Activated naive CD4-positive, alpha-beta T cell treated with anti-CD3 and anti-CD28 coated beads, Interleukin-2, amount 50 U/mL, for 24 hours (primary cell): ENCODE results near the gene CFAP77.

Source experiments
- H3K27ac Mint-ChIP-seq: one replicate; pipeline ENCODE4 v1.8.0; 2021; ENCODE audit warnings: mild to moderate bottlenecking, mixed read lengths
- H3K27me3 Mint-ChIP-seq: one replicate; pipeline ENCODE4 v1.8.0; 2021; ENCODE audit warnings: mixed read lengths
- H3K36me3 Mint-ChIP-seq: one replicate; pipeline ENCODE4 v1.8.0; 2021; ENCODE audit warnings: mixed read lengths
- H3K4me1 Mint-ChIP-seq: one replicate; pipeline ENCODE4 v1.8.0; 2021; ENCODE audit warnings: mixed read lengths
- H3K4me3 Mint-ChIP-seq: one replicate; pipeline ENCODE4 v1.8.0; 2021; ENCODE audit warnings: mild to moderate bottlenecking, mixed read lengths
- H3K9me3 Mint-ChIP-seq: one replicate; pipeline ENCODE4 v1.8.0; 2021; ENCODE audit warnings: mixed read lengths

The CFAP77 gene

GRCh38 chr9:132507670-132508469 is 97.9 kb downstream of the CFAP77 start:
- Mint-ChIP-seq H3K27ac (no peak overlapping the region), H3K4me3 (no peak overlapping the region), H3K36me3 (no peaks in the 10 kb centered on the region), H3K27me3 (peaks cover 3% of the 10 kb centered on the region), H3K4me1 (peaks cover 13% of the 10 kb centered on the region), H3K9me3 (no peaks in the 10 kb centered on the region)

GRCh38 chr9:132509928-132510874 is 100.2 kb downstream of the CFAP77 start:
- no peaks in the 10 kb centered on the region for H3K36me3 Mint-ChIP-seq
- peaks cover 3% of the 10 kb centered on the region for H3K27me3 Mint-ChIP-seq
- no peak overlapping the region for H3K27ac Mint-ChIP-seq
- no peak overlapping the region for H3K4me3 Mint-ChIP-seq
- peaks cover 13% of the 10 kb centered on the region for H3K4me1 Mint-ChIP-seq
- H3K9me3 Mint-ChIP-seq = no peaks in the 10 kb centered on the region

GRCh38 chr9:132511191-132511999 is 101.4 kb downstream of the CFAP77 start:
- H3K4me3 Mint-ChIP-seq = no peak overlapping the region
- no peak overlapping the region for H3K27ac Mint-ChIP-seq
- H3K36me3 Mint-ChIP-seq = no peaks in the 10 kb centered on the region
- H3K4me1 Mint-ChIP-seq = peaks cover 13% of the 10 kb centered on the region
- H3K9me3 Mint-ChIP-seq = no peaks in the 10 kb centered on the region
- peaks cover 1% of the 10 kb centered on the region for H3K27me3 Mint-ChIP-seq

GRCh38 chr9:132513416-132513815 is 103.4 kb downstream of the CFAP77 start:
- H3K36me3 Mint-ChIP-seq = no peaks in the 10 kb centered on the region
- no peaks in the 10 kb centered on the region for H3K4me1 Mint-ChIP-seq

DNA sequence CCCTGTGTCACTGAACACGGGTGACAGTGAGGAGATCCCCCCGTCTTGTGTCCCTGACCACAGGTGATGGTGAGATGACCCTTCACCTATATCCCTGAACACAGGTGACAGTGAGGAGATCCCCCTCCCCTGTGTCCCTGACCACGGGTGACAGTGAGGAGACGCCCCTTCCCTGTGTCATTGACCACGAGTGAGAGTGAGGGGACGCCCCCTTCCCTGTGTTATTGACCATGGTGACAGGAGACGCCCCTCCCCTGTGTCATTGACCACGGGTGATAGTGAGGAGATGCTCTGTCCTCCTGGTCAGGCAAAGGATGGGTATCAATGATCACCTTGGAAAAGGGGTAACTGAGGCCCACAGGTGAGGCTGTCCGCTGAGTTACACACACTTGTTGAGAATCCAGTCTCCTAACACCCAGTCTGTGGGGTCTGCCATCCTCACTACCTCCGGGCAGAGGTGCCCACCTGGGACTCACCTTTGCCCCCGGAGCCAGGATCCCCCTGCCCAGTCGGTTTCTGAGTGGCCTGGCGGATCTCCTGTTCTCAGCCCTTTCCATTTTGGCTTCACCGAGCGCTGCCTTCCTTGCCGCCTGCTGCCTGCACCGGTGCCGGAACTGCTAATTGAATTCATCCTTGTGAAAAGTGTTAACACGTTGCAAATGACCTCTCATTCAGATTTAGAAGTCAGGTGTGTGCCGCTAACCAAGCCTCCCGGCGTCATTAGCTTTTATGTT is 104.2 kb downstream of the CFAP77 start:
- no peaks in the 10 kb centered on the region for H3K27me3 Mint-ChIP-seq

More at GRCh38 chr9:132513416-132513815, 103.4 kb downstream of the CFAP77 start:
- Mint-ChIP-seq H3K27me3 (no peaks in the 10 kb centered on the region), H3K9me3 (no peaks in the 10 kb centered on the region), H3K27ac (no peak overlapping the region), H3K4me3 (no peak overlapping the region)

GRCh38 chr9:132514821-132515220 is 104.8 kb downstream of the CFAP77 start:
- Mint-ChIP-seq H3K27me3 (no peaks in the 10 kb centered on the region), H3K36me3 (no peaks in the 10 kb centered on the region), H3K9me3 (no peaks in the 10 kb centered on the region), H3K4me3 (no peak overlapping the region), H3K4me1 (no peaks in the 10 kb centered on the region), H3K27ac (no peak overlapping the region)

More for the DNA sequence above, 104.2 kb downstream of the CFAP77 start:
- H3K27ac Mint-ChIP-seq = no peak overlapping the region
- H3K36me3 Mint-ChIP-seq = no peaks in the 10 kb centered on the region
- H3K9me3 Mint-ChIP-seq = no peaks in the 10 kb centered on the region
- no peak overlapping the region for H3K4me3 Mint-ChIP-seq
- H3K4me1 Mint-ChIP-seq = no peaks in the 10 kb centered on the region

DNA sequence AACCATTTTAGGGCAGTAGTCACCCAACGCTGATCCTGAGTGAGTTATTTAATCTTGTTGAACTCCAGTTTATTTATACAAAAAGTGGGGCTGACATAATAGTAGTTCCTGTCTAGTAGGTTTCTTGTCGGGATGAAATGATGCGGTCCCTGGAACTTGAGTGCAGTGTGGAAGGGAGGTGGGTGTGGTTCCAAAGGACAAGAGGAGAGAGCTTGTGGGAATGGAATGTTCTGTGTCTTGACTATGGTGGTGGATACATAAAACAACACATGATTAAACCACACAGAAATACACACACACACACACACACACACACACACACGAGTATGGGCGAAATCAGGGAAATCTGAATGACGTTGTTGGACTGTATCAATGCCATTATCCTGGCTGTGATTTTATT is 106.3 kb downstream of the CFAP77 start:
- no peaks in the 10 kb centered on the region for H3K9me3 Mint-ChIP-seq
- H3K27ac Mint-ChIP-seq = no peak overlapping the region
- no peak overlapping the region for H3K4me3 Mint-ChIP-seq
- no peaks in the 10 kb centered on the region for H3K4me1 Mint-ChIP-seq
- H3K27me3 Mint-ChIP-seq = no peaks in the 10 kb centered on the region
- H3K36me3 Mint-ChIP-seq = no peaks in the 10 kb centered on the region

DNA sequence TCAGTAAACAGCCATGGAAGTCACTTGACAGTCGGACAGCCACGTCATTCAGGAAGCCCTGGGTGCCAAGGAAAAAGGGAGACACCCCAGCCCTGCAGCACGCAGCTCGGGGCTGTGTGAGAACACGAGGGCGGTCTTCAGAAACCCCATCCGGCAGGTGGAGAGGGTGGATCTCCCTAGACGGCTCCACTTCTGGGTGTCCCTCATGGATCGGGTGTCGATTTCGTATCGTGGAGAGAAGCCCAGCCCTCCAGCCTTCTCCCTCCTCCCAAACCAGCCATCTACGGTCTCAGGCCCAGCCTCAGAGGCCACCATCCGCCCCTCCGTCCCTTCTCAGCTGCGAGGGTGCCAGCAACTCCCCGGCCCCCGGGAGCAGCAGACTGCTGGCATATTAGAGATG is 106.9 kb downstream of the CFAP77 start:
- no peak overlapping the region for H3K4me3 Mint-ChIP-seq
- H3K27me3 Mint-ChIP-seq = no peaks in the 10 kb centered on the region
- no peaks in the 10 kb centered on the region for H3K4me1 Mint-ChIP-seq

GRCh38 chr9:132517815-132518550 is 108.0 kb downstream of the CFAP77 start:
- Mint-ChIP-seq H3K4me3 (no peak overlapping the region), H3K9me3 (no peaks in the 10 kb centered on the region), H3K4me1 (no peaks in the 10 kb centered on the region), H3K36me3 (no peaks in the 10 kb centered on the region), H3K27me3 (peaks cover 2% of the 10 kb centered on the region), H3K27ac (no peak overlapping the region)

More for the DNA sequence above, 106.9 kb downstream of the CFAP77 start:
- Mint-ChIP-seq H3K27ac (no peak overlapping the region), H3K36me3 (no peaks in the 10 kb centered on the region), H3K9me3 (no peaks in the 10 kb centered on the region)

DNA sequence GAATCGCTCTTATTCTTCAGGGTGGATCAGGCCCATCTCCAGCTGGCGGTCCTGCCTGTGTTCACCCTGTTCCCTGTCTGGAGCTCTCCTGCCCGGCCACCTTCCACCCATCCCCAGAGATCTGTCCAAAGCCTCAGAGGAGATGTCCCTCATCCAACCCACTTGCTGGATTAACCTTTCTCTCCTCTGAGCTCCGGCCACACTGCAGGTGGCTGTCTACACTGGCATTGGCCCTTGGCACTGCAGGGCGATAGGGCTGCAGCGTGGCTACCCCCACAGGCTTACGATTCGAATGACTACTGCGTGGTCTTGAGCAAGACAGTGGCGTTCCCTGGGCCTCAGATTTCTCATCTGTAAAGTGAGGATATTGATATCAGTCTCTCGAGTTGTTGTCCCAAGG is 108.6 kb downstream of the CFAP77 start:
- Mint-ChIP-seq H3K4me1 (no peaks in the 10 kb centered on the region), H3K36me3 (no peaks in the 10 kb centered on the region), H3K27ac (no peak overlapping the region), H3K4me3 (no peak overlapping the region), H3K27me3 (peaks cover 2% of the 10 kb centered on the region), H3K9me3 (no peaks in the 10 kb centered on the region)

DNA sequence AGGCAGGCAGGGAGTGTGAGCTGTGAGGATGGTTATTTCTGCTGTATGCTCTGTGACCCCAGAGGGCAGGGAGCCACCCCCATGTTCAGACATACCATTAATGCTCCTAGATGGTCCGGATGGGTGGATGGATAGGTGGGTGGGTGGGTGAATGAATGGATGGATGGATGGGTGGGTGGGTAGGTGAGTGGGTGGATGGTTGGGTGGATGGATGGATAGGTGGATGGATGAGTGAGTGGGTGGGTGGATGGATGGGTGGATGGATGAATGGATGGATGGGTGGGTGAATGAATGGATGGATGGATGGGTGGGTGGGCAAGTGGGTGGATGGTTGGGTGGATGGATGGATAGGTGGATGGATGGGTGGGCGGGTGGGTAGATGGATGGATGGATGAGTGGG is 109.0 kb downstream of the CFAP77 start:
- H3K9me3 Mint-ChIP-seq = no peaks in the 10 kb centered on the region
- H3K36me3 Mint-ChIP-seq = no peaks in the 10 kb centered on the region
- H3K4me3 Mint-ChIP-seq = no peak overlapping the region
- no peak overlapping the region for H3K27ac Mint-ChIP-seq
- H3K4me1 Mint-ChIP-seq = no peaks in the 10 kb centered on the region
- peaks cover 2% of the 10 kb centered on the region for H3K27me3 Mint-ChIP-seq

DNA sequence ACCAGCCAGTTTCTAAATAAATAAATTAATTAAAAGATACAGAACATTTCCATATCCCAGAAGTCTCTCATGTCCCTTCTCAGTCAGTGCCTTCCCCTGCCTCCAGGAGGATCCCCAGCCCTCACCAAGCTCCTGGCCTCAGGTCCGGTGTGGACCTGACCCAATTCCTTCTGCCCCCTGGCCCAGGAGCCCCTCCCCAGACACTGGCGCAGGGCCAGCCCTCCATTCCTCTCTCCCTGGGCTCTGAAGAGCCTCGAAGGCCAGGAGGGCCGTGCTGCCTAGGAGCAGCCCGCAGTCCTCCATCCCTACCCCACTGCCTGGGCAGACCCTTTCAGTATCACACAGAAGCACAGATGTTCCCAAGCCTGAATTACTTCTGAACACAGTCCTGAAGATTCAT is 110.6 kb downstream of the CFAP77 start:
- H3K4me3 Mint-ChIP-seq = no peak overlapping the region
- H3K27me3 Mint-ChIP-seq = peaks cover 4% of the 10 kb centered on the region
- no peak overlapping the region for H3K27ac Mint-ChIP-seq
- H3K36me3 Mint-ChIP-seq = no peaks in the 10 kb centered on the region
- no peaks in the 10 kb centered on the region for H3K9me3 Mint-ChIP-seq
- no peaks in the 10 kb centered on the region for H3K4me1 Mint-ChIP-seq

DNA sequence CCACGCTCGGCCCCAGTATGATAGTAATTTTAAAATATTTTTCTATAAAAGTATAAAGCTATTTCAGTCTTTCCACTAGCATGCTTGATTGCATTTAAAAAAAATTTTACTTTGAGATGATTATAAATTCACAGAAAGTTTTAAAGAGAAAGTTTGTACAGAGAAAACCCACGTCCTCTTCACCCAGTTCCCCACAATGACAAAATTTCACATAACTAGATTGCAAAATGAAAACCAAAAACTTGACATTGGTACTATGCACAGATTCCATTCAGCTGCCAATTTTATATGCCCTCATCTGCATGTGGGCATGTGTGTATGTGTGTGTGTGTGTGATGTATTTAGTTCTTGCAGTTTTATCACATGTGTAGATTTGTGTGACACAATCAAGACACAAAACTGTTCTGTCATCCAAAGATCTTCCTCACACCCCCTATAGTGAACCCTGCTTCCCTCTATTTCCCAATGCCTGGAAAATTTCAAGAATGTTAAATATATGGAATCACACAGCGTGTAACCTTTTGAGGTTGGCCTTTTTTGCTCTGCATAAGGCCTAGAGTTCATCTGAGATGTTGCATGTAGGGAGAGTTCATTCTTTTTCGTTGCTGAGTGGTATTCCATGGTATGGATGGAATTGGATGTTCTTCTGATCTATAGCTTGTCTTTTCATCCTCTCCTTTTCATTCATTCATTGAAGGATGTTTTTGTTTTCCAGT is 115.5 kb downstream of the CFAP77 start:
- H3K9me3 Mint-ChIP-seq = no peaks in the 10 kb centered on the region
- H3K27me3 Mint-ChIP-seq = peaks cover 4% of the 10 kb centered on the region
- no peaks in the 10 kb centered on the region for H3K4me1 Mint-ChIP-seq
- H3K36me3 Mint-ChIP-seq = no peaks in the 10 kb centered on the region
- H3K27ac Mint-ChIP-seq = no peak overlapping the region
- no peak overlapping the region for H3K4me3 Mint-ChIP-seq

GRCh38 chr9:132531195-132531594 is 121.2 kb downstream of the CFAP77 start:
- Mint-ChIP-seq H3K4me3 (no peak overlapping the region), H3K27ac (no peak overlapping the region), H3K4me1 (no peaks in the 10 kb centered on the region), H3K36me3 (peaks cover 2% of the 10 kb centered on the region), H3K9me3 (peaks cover 9% of the 10 kb centered on the region), H3K27me3 (peaks cover 12% of the 10 kb centered on the region)
